HepG2 (cell line): Measurements from ENCODE around the gene MTMR4. TPM values are rescaled to one million over a fixed set of nuclear protein-coding genes. Genes with fewer than 3 reads are reported as not detected.
A peak's percentile ranks its signal among the peaks of the same experiment; 100 is the strongest.

ENCODE experiments used
- E2F1 ChIP-seq: sonication (generic); formaldehyde crosslinking; IDR thresholded peaks from 2 replicates; pipeline ENCODE4 v1.5.0; 2020; ENCODE audit warnings: missing genetic modification reagents
- MLX ChIP-seq: IDR thresholded peaks from 2 replicates; pipeline ENCODE4 v1.6.1; 2016
- NR2F1 ChIP-seq, 2 experiments: fragments of 450-650 bp in 1 of 2; formaldehyde crosslinking in 1 of 2; IDR thresholded peaks; 2 replicates each; pipeline versions ENCODE4 v1.5.0 to v1.6.1; 2016 to 2020; ENCODE audit warnings: mild to moderate bottlenecking in 1 of 2, missing compliant biosample characterization in 1 of 2, missing genetic modification reagents in 1 of 2, moderate library complexity in 1 of 2
- POLR2AphosphoS5 ChIP-seq: IDR thresholded peaks from 2 replicates; pipeline ENCODE4 v1.6.1; 2012; ENCODE audit warnings: low read depth, low read length
- REPIN1 ChIP-seq: sonication (generic); formaldehyde crosslinking; IDR thresholded peaks from 2 replicates; pipeline ENCODE4 v1.8.0; 2022; ENCODE audit warnings: missing genetic modification reagents, low read depth, mild to moderate bottlenecking, borderline replicate concordance
- SETDB1 ChIP-seq: sonication (generic); formaldehyde crosslinking; IDR thresholded peaks from 2 replicates; pipeline ENCODE4 v1.5.1; 2020; ENCODE audit warnings: missing genetic modification reagents, mild to moderate bottlenecking, borderline replicate concordance
- SNAPC4 ChIP-seq: sonication (generic); formaldehyde crosslinking; IDR thresholded peaks from 2 replicates; pipeline ENCODE4 v1.4.0; 2020; ENCODE audit warnings: mild to moderate bottlenecking, missing genetic modification reagents
- THAP11 ChIP-seq: IDR thresholded peaks from 2 replicates; pipeline ENCODE4 v1.6.1; 2016; ENCODE audit warnings: missing biosample characterization, missing genetic modification reagents
- ZIK1 ChIP-seq: sonication (generic); formaldehyde crosslinking; IDR thresholded peaks from 2 replicates; pipeline ENCODE4 v1.5.0; 2020; ENCODE audit warnings: mild to moderate bottlenecking, low read depth, missing genetic modification reagents, borderline replicate concordance
- ZNF280D ChIP-seq: sonication (generic); formaldehyde crosslinking; IDR thresholded peaks from 2 replicates; pipeline ENCODE4 v1.5.1; 2020; ENCODE audit warnings: mild to moderate bottlenecking, missing genetic modification reagents
- ZNF329 ChIP-seq: sonication (generic); formaldehyde crosslinking; IDR thresholded peaks from 2 replicates; pipeline ENCODE4 v1.9.0; 2021; ENCODE audit warnings: low read depth, mild to moderate bottlenecking, missing genetic modification reagents
- ZNF574 ChIP-seq: sonication (generic); formaldehyde crosslinking; IDR thresholded peaks from 2 replicates; pipeline ENCODE4 v1.4.0; 2020; ENCODE audit warnings: missing genetic modification reagents
- ZNF772 ChIP-seq: sonication (generic); formaldehyde crosslinking; IDR thresholded peaks from 2 replicates; pipeline ENCODE4 v1.5.0; 2020; ENCODE audit warnings: mild to moderate bottlenecking, missing genetic modification reagents
- ZSCAN31 ChIP-seq: sonication (generic); formaldehyde crosslinking; IDR thresholded peaks from 2 replicates; pipeline ENCODE4 v1.5.0; 2020; ENCODE audit warnings: low read depth, mild to moderate bottlenecking, missing genetic modification reagents
- polyA plus RNA-seq, 8 experiments: library from polyadenylated mRNA; depleted of rRNA in 3 of 8; stranded (reverse) in 7 of 8; unstranded in 1 of 8; fragments of >200 nt; fragmentation: Illumina TruSeq in 4 of 8; extraction: Trizol in 4 of 8; gene quantifications; 2 replicates each; pipeline versions ENCODE4 v1.2.1 to v1.2.3, GENCODE V29; 2011 to 2016; ENCODE audit warnings: low read depth in 4 of 8, missing spikeins in 1 of 8, mixed read lengths in 1 of 8; ENCODE audit not compliant: insufficient read depth in 1 of 8
- total RNA-seq, 5 experiments: library from RNA; depleted of rRNA; stranded (reverse); fragments of >200 nt; fragmentation: Illumina TruSeq; extraction: Trizol; gene quantifications; 2 replicates each; pipeline ENCODE4 v1.2.3, GENCODE V29; 2016; ENCODE audit warnings: low read depth in 1 of 5

Gene MTMR4
- total and polyA plus RNA-seq, 2 of the 13 experiments (the other 11 are each of a cell fraction or from before 2014, with no cell fraction given): 62.5 to 65.1 TPM

- TF ChIP-seq ZNF280D (CRISPR knock-in tag) (no peak), ZSCAN31 (peak; percentile 63; the same call in 1 of the 2 replicates), SNAPC4 (peak; percentile 50), NR2F1 (CRISPR knock-in tag; IDR thresholded peaks at IDR 0.05) (peak; percentile 14 to 42; a peak in 1 of 4 replicates), ZIK1 (CRISPR knock-in tag) (no peak), ZNF329 (no peak), REPIN1 (CRISPR knock-in tag) (peak; percentile 16; the same call in 1 of the 2 replicates), POLR2AphosphoS5 (peak; percentile 66; the same call in 1 of the 2 replicates), MLX (CRISPR knock-in tag) (no peak), ZNF574 (CRISPR knock-in tag) (peak; percentile 82), ZNF772 (no peak; the same call in 1 of the 2 replicates), E2F1 (CRISPR knock-in tag) (peak; percentile 71; the same call in 1 of the 2 replicates), SETDB1 (no peak), THAP11 (peak; percentile 92)
Measured at GRCh38 chr17:58517928-58518609, 3.6 kb upstream of the MTMR4 start (continued).
